ENCODE results near the gene TMEM135.

Gene TMEM135

DNA sequence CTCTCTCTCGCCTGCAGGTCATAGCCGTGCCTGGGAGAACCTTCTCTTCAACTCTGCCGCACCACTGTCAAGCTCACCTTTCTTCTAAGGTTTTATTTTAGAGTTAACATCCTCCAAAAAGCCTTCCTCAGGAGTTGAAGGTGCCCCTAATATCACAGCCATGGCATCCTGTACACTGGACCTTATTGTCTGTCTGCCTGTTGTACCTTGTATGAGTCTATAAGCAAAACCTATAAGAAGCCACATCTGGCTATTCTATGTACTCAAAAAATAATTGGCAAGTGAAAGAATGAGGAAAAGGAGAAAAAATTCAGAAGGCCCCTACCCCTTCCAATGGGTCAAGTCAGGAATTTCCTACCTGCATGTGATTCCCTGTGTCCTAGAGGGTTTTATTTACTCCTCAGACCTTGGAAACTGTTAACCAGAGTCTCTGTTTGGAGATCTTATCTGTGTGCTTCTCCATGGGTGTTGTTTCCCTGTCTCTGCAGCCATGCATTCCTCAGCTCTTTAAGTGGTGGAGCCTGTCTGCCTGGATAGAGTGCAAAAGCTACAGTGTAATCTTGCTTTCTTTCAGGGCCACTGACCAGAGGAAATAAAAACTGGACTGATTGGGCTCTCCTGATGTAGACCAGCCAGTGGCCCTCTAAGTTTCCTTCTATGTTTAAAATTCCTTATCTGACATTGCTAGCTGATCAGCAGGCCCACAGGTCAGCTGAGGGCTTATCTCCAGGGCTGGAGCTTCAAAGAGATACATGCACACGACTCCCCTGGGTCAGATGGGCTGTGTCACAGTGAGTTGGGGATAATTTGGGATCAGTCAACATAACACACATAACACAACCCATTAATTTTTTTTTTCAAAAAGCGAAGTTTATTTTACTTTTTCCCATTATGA, 37.6 kb upstream of the TMEM135 start:
- no peak for TF ChIP-seq POLR2AphosphoS5 (IDR thresholded peaks at IDR 0.05; ENCODE audit: low read depth, low read length)
- no peak for TF ChIP-seq SIN3A (IDR thresholded peaks at IDR 0.05; ENCODE audit: borderline replicate concordance, insufficient read depth, low read length)
- TF ChIP-seq, protein P1, sequence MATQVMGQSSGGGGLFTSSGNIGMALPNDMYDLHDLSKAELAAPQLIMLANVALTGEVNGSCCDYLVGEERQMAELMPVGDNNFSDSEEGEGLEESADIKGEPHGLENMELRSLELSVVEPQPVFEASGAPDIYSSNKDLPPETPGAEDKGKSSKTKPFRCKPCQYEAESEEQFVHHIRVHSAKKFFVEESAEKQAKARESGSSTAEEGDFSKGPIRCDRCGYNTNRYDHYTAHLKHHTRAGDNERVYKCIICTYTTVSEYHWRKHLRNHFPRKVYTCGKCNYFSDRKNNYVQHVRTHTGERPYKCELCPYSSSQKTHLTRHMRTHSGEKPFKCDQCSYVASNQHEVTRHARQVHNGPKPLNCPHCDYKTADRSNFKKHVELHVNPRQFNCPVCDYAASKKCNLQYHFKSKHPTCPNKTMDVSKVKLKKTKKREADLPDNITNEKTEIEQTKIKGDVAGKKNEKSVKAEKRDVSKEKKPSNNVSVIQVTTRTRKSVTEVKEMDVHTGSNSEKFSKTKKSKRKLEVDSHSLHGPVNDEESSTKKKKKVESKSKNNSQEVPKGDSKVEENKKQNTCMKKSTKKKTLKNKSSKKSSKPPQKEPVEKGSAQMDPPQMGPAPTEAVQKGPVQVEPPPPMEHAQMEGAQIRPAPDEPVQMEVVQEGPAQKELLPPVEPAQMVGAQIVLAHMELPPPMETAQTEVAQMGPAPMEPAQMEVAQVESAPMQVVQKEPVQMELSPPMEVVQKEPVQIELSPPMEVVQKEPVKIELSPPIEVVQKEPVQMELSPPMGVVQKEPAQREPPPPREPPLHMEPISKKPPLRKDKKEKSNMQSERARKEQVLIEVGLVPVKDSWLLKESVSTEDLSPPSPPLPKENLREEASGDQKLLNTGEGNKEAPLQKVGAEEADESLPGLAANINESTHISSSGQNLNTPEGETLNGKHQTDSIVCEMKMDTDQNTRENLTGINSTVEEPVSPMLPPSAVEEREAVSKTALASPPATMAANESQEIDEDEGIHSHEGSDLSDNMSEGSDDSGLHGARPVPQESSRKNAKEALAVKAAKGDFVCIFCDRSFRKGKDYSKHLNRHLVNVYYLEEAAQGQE (IDR thresholded peaks at IDR 0.05; ENCODE audit: insufficient read depth in 1 of 2, low read depth in 2 of 2, low read length in 2 of 2) = no peak
- TF ChIP-seq TAF1 (IDR thresholded peaks at IDR 0.05; ENCODE audit: borderline replicate concordance, insufficient read depth, low read length) = no peak
- TF ChIP-seq FOXP2 (optimal IDR thresholded peaks at IDR 0.05; ENCODE audit: borderline replicate concordance, extremely low read depth, extremely low read length, insufficient read depth) = no peak

DNA sequence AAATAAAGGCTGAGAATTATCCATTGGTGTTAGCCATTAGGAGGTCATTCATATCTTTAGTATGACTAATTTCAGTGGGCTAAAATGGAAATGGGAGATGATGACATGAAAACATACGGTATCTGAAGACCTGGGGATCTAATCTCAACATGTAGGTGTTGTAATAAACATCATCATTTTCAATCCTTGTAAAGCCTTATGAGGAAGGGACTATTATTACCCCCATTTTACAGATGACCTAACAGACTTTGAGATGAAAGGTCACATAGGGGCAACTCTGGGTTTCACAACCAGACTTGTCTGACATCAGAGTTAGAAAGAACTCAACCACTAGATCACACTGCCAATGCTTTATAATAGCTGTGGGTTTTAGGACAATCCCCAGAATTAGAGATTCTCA, 34.8 kb upstream of the TMEM135 start:
- no peak for TF ChIP-seq SIN3A (IDR thresholded peaks at IDR 0.05; ENCODE audit: borderline replicate concordance, insufficient read depth, low read length)
- no peak for TF ChIP-seq TAF1 (IDR thresholded peaks at IDR 0.05; ENCODE audit: borderline replicate concordance, insufficient read depth, low read length)
- no peak for TF ChIP-seq POLR2AphosphoS5 (IDR thresholded peaks at IDR 0.05; ENCODE audit: low read depth, low read length)
- TF ChIP-seq FOXP2 (optimal IDR thresholded peaks at IDR 0.05; ENCODE audit: borderline replicate concordance, extremely low read depth, extremely low read length, insufficient read depth) = no peak
- TF ChIP-seq, protein P1 (IDR thresholded peaks at IDR 0.05; ENCODE audit: insufficient read depth in 1 of 2, low read depth in 2 of 2, low read length in 2 of 2) = no peak

- TF ChIP-seq POLR2AphosphoS5 (IDR thresholded peaks at IDR 0.05; ENCODE audit: low read depth, low read length) (no peak), FOXP2 (optimal IDR thresholded peaks at IDR 0.05; ENCODE audit: borderline replicate concordance, extremely low read depth, extremely low read length, insufficient read depth) (no peak), TAF1 (IDR thresholded peaks at IDR 0.05; ENCODE audit: borderline replicate concordance, insufficient read depth, low read length) (no peak), SIN3A (IDR thresholded peaks at IDR 0.05; ENCODE audit: borderline replicate concordance, insufficient read depth, low read length) (no peak)
- TF ChIP-seq, protein P1 (IDR thresholded peaks at IDR 0.05; ENCODE audit: insufficient read depth in 1 of 2, low read depth in 2 of 2, low read length in 2 of 2) = no peak
Observed at GRCh38 chr11:87005569-87005921, 32.2 kb upstream of the TMEM135 start.

GRCh38 chr11:87006035-87006434, 31.7 kb upstream of the TMEM135 start:
- TF ChIP-seq FOXP2 (optimal IDR thresholded peaks at IDR 0.05; ENCODE audit: borderline replicate concordance, extremely low read depth, extremely low read length, insufficient read depth) = no peak

DNA sequence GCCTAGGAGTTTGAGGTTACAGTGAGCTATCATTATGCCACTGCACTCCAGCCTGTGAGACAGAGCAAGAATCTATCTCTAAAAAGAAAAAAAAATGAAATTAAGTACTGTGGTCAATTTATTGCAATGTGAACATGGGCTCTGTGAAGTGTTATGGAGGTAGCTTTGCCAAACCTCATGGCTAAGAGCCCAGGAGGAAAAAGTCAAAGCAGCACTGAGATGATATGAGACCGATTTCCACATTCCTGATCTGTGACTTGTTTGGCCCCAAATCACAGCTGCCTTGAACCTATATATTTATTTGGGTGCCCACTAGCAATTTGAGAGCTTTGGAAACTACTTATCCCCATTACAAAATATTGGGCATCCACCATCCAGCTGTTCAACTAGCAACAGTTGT, 29.8 kb upstream of the TMEM135 start:
- TF ChIP-seq FOXP2 (optimal IDR thresholded peaks at IDR 0.05; ENCODE audit: borderline replicate concordance, extremely low read depth, extremely low read length, insufficient read depth) (no peak), POLR2AphosphoS5 (IDR thresholded peaks at IDR 0.05; ENCODE audit: low read depth, low read length) (no peak), TAF1 (IDR thresholded peaks at IDR 0.05; ENCODE audit: borderline replicate concordance, insufficient read depth, low read length) (no peak), SIN3A (IDR thresholded peaks at IDR 0.05; ENCODE audit: borderline replicate concordance, insufficient read depth, low read length) (no peak)
- TF ChIP-seq, protein P1 (IDR thresholded peaks at IDR 0.05; ENCODE audit: insufficient read depth in 1 of 2, low read depth in 2 of 2, low read length in 2 of 2) = no peak

All from PFSK-1 (cell line).